T-cell (primary cell): ENCODE measurements around the gene RIC8A. TPM values are rescaled to one million over a fixed set of nuclear protein-coding genes. Genes with fewer than 3 reads are reported as not detected.
"Not testable (repeated sequence)": the region's sequence is repeated elsewhere in the genome, so short reads cannot be mapped to it uniquely, and the experiment has no call there.

Experiments used
- ATAC-seq, 4 experiments: fragments of 200-7000 bp in 3 of 4; fragments of 150-1000 bp in 1 of 4; cut with Tn5 transposase; replicated peaks in 1 of 4; 1 replicate in 3 of 4; 2 replicates in 1 of 4; pipeline ENCODE4 v1.10.0; 2021; ENCODE audit warnings: moderate library complexity in 3 of 4, mild to moderate bottlenecking in 2 of 4, moderate number of reproducible peaks in 1 of 4
- CTCF ChIA-PET, 2 donors: fragments of 300-600 bp; sonication (Branson Sonifier 250); formaldehyde crosslinking; loops; one replicate each; lab custom pipeline; 2022; ENCODE audit warnings: antibody characterized with exemption in 2 of 2; lab: Charles Lee
- POLR2A ChIA-PET, 2 donors: fragments of 300-600 bp; sonication (Branson Sonifier 250); formaldehyde crosslinking; loops; one replicate each; lab custom pipeline; 2022; ENCODE audit warnings: antibody characterized with exemption in 2 of 2; lab: Charles Lee
- DNase-seq, 35 experiments: peaks; one replicate each; pipeline versions ENCODE4 v3.0.0 to v3.0.0-alpha.2; 2013 to 2023
- H3K27ac ChIP-seq: one replicate; pipeline ENCODE4 v1.5.1; 2013; ENCODE audit warnings: low read length
- H3K27me3 ChIP-seq, 2 experiments: replicated peaks in 1 of 2; 1 replicate in 1 of 2; 2 replicates in 1 of 2; pipeline versions ENCODE4 v1.6.1 to v1.7.0; 2013; ENCODE audit warnings: low read length in 1 of 2, mixed read lengths in 1 of 2; ENCODE audit not compliant: control insufficient read depth in 2 of 2, insufficient read depth in 2 of 2; ENCODE audit errors: extremely low read depth in 1 of 2
- H3K36me3 ChIP-seq, 2 donors: 1 replicate in 1 of 2; 2 replicates in 1 of 2; pipeline versions ENCODE4 v1.6.1 to v1.7.0; 2013; ENCODE audit warnings: low read length in 1 of 2; ENCODE audit not compliant: control insufficient read depth in 2 of 2, insufficient read depth in 1 of 2; ENCODE audit errors: extremely low read depth in 1 of 2
- H3K4me1 ChIP-seq, 2 experiments: 1 replicate in 1 of 2; 2 replicates in 1 of 2; pipeline versions ENCODE4 v1.6.1 to v1.7.0; 2013; ENCODE audit warnings: low read length in 2 of 2, mixed read lengths in 1 of 2; ENCODE audit not compliant: insufficient read depth in 2 of 2, control insufficient read depth in 1 of 2; ENCODE audit errors: extremely low read depth in 1 of 2
- H3K4me3 ChIP-seq, 2 donors: 1 replicate in 1 of 2; 2 replicates in 1 of 2; pipeline versions ENCODE4 v1.5.1 to v1.7.0; 2013; ENCODE audit warnings: mild to moderate bottlenecking in 2 of 2, low read length in 1 of 2, moderate library complexity in 1 of 2; ENCODE audit not compliant: control insufficient read depth in 1 of 2; ENCODE audit errors: extremely low read depth in 1 of 2
- H3K9me3 ChIP-seq: 2 replicates; pipeline ENCODE4 v1.7.0; 2013
- H3K27ac Mint-ChIP-seq, 2 donors: one replicate each; pipeline ENCODE4 v1.8.0; 2020 to 2021; ENCODE audit warnings: mild to moderate bottlenecking in 2 of 2, mixed read lengths in 2 of 2
- H3K27me3 Mint-ChIP-seq, 2 donors: one replicate each; pipeline ENCODE4 v1.8.0; 2021 to 2022; ENCODE audit warnings: mixed read lengths in 2 of 2
- H3K36me3 Mint-ChIP-seq: one replicate; pipeline ENCODE4 v1.8.0; 2021; ENCODE audit warnings: mixed read lengths
- H3K4me1 Mint-ChIP-seq, 3 donors: one replicate each; pipeline ENCODE4 v1.8.0; 2020 to 2022; ENCODE audit warnings: mixed read lengths in 3 of 3, mild to moderate bottlenecking in 1 of 3
- H3K4me3 Mint-ChIP-seq, 3 donors: one replicate each; pipeline ENCODE4 v1.8.0; 2020 to 2022; ENCODE audit warnings: mild to moderate bottlenecking in 3 of 3, mixed read lengths in 3 of 3, moderate library complexity in 3 of 3
- H3K9me3 Mint-ChIP-seq, 3 donors: one replicate each; pipeline ENCODE4 v1.8.0; 2020 to 2022; ENCODE audit warnings: mixed read lengths in 3 of 3
- WGBS: methylation state at CpG from one replicate; pipeline ENCODE4 v1.1.5; 2013; ENCODE audit warnings: missing lambda C conversion rate; ENCODE audit not compliant: insufficient coverage; 5-methylcytosine and 5-hydroxymethylcytosine counted together
- total RNA-seq, 35 experiments: library from RNA in 6 of 35; stranded (reverse) in 6 of 35; fragments of 120-200 nt in 1 of 35; gene quantifications; one replicate each; pipeline versions ENCODE4 v1.2.1 to v1.2.4 and lab custom pipeline; 2013 to 2026

Gene RIC8A
- total RNA-seq, 5 donors from 2014 or later (not counting 1 experiment from before 2014, with no cell fraction given) = 87.4 to 151 (median 117) TPM

- H3K9me3 ChIP-seq = no peaks in the 10 kb centered on the region
- ChIA-PET POLR2A (no interaction called here), CTCF (no interaction called here)
- H3K4me3 Mint-ChIP-seq = no peak overlapping the region
- no peaks in the 10 kb centered on the region for H3K27me3 ChIP-seq
- DNase-seq (no peak), ATAC-seq (no peak)
- H3K4me3 ChIP-seq = no peak overlapping the region
- no peaks in the 10 kb centered on the region for H3K9me3 Mint-ChIP-seq
- no peaks in the 10 kb centered on the region for H3K27me3 Mint-ChIP-seq
- no peak overlapping the region for H3K27ac ChIP-seq
- H3K4me1 Mint-ChIP-seq = peaks cover 14 to 31% (median 21%) of the 10 kb centered on the region in 3 donors
- 95% methylated on average over 5 of the region's 7 CpGs for WGBS
- peaks cover 28% of the 10 kb centered on the region for H3K36me3 Mint-ChIP-seq
- H3K36me3 ChIP-seq = peaks cover 22 to 69% of the 10 kb centered on the region in 2 donors
- no peak overlapping the region for H3K27ac Mint-ChIP-seq
- peaks cover 5 to 23% of the 10 kb centered on the region in 2 experiments for H3K4me1 ChIP-seq
Observed at GRCh38 chr11:214083-214482, 6.6 kb downstream of the RIC8A start.

GRCh38 chr11:215581-216037 is 8.1 kb downstream of the RIC8A start:
- ChIA-PET POLR2A (interaction anchor here in 1 of 2 donors (0.6 kb wide), 1 partner anchor 102 kb away, joined by 3 read pairs; no protein-coding TSS in a partner anchor), CTCF (interaction anchor here in 1 of 2 donors (0.7 kb wide), 1 partner anchor 97 kb away, joined by 4 read pairs; no protein-coding TSS in a partner anchor)
- H3K9me3 ChIP-seq = no peaks in the 10 kb centered on the region
- H3K27me3 Mint-ChIP-seq = no peaks in the 10 kb centered on the region
- peaks cover 6 to 19% (median 10%) of the 10 kb centered on the region in 3 donors for H3K4me1 Mint-ChIP-seq
- H3K36me3 Mint-ChIP-seq = peaks cover 28% of the 10 kb centered on the region
- H3K36me3 ChIP-seq = peaks cover 23 to 58% of the 10 kb centered on the region in 2 donors
- H3K27me3 ChIP-seq = no peaks in the 10 kb centered on the region
- H3K27ac Mint-ChIP-seq = peak overlapping the region in 1 of 2 donors; percentile 8
- DNase-seq = no peak
- H3K4me3 Mint-ChIP-seq = no peak overlapping the region
- no peak overlapping the region for H3K4me3 ChIP-seq
- ATAC-seq = peak in 1 of 4 experiments; percentile 17
- H3K9me3 Mint-ChIP-seq = no peaks in the 10 kb centered on the region
- 91% methylated on average over 3 of the region's 4 CpGs for WGBS
- H3K4me1 ChIP-seq = peaks cover 0 to 8% of the 10 kb centered on the region in 2 experiments
- no peak overlapping the region for H3K27ac ChIP-seq

GRCh38 chr11:216081-216974 is 8.8 kb downstream of the RIC8A start:
- ChIA-PET POLR2A (interaction anchor here in 1 of 2 donors (0.6 kb wide), 2 partner anchors 14 to 101 kb away, joined by 3 read pairs; no protein-coding TSS in a partner anchor), CTCF (no interaction called here)
- Mint-ChIP-seq H3K4me3 (no peak overlapping the region), H3K4me1 (peaks cover 3 to 11% (median 3%) of the 10 kb centered on the region in 3 donors), H3K9me3 (no peaks in the 10 kb centered on the region), H3K36me3 (peaks cover 27% of the 10 kb centered on the region), H3K27ac (no peak overlapping the region), H3K27me3 (no peaks in the 10 kb centered on the region)
- WGBS = 93% methylated on average over 7 of the region's 11 CpGs
- no peaks in the 10 kb centered on the region for H3K9me3 ChIP-seq
- H3K27me3 ChIP-seq = no peaks in the 10 kb centered on the region
- peaks cover 20 to 50% of the 10 kb centered on the region in 2 donors for H3K36me3 ChIP-seq
- ATAC-seq (no peak), DNase-seq (no peak)
- no peak overlapping the region for H3K4me3 ChIP-seq
- H3K27ac ChIP-seq = no peak overlapping the region
- peaks cover 0 to under 1% of the 10 kb centered on the region in 2 experiments for H3K4me1 ChIP-seq

GRCh38 chr11:217704-218103 is 10.2 kb downstream of the RIC8A start:
- H3K4me3 Mint-ChIP-seq = no peak overlapping the region
- Histone ChIP-seq H3K9me3 (no peaks in the 10 kb centered on the region), H3K36me3 (peaks cover 10 to 48% of the 10 kb centered on the region in 2 donors), H3K4me3 (no peak overlapping the region), H3K27me3 (no peaks in the 10 kb centered on the region), H3K4me1 (no peaks in the 10 kb centered on the region), H3K27ac (no peak overlapping the region)
- DNase-seq (no peak), ATAC-seq (no peak)
- peaks cover 0 to 6% (median 0%) of the 10 kb centered on the region in 3 donors for H3K4me1 Mint-ChIP-seq
- WGBS = 80% methylated on average over 2 of the region's 3 CpGs
- no peaks in the 10 kb centered on the region for H3K9me3 Mint-ChIP-seq
- no peak overlapping the region for H3K27ac Mint-ChIP-seq
- CTCF ChIA-PET = no interaction called here
- peaks cover 27% of the 10 kb centered on the region for H3K36me3 Mint-ChIP-seq
- POLR2A ChIA-PET = no interaction called here
- no peaks in the 10 kb centered on the region for H3K27me3 Mint-ChIP-seq

- ATAC-seq (no peak), DNase-seq (no peak)
- Histone ChIP-seq H3K27ac (no peak overlapping the region), H3K4me3 (no peak overlapping the region), H3K9me3 (no peaks in the 10 kb centered on the region), H3K27me3 (no peaks in the 10 kb centered on the region), H3K4me1 (no peaks in the 10 kb centered on the region), H3K36me3 (peaks cover 5 to 39% of the 10 kb centered on the region in 2 donors)
- Mint-ChIP-seq H3K9me3 (no peaks in the 10 kb centered on the region), H3K4me1 (peaks cover 0 to 6% (median 0%) of the 10 kb centered on the region in 3 donors), H3K36me3 (peaks cover 28% of the 10 kb centered on the region), H3K27me3 (no peaks in the 10 kb centered on the region), H3K4me3 (no peak overlapping the region), H3K27ac (no peak overlapping the region)
- POLR2A ChIA-PET = interaction anchor here in 1 of 2 donors (0.6 kb wide), 2 partner anchors 11 to 64 kb away, joined by 3 read pairs; no protein-coding TSS in a partner anchor
- CTCF ChIA-PET = no interaction called here
- 91% methylated on average over 24 of the region's 29 CpGs for WGBS
Observed at GRCh38 chr11:218815-219593, 11.5 kb downstream of the RIC8A start.

- CTCF ChIA-PET, H3K4me1 Mint-ChIP-seq, H3K4me3 Mint-ChIP-seq, H3K9me3 ChIP-seq, H3K27me3 Mint-ChIP-seq, H3K4me3 ChIP-seq, H3K27ac ChIP-seq, H3K27me3 ChIP-seq, H3K27ac Mint-ChIP-seq, POLR2A ChIA-PET, DNase-seq, H3K4me1 ChIP-seq, H3K9me3 Mint-ChIP-seq, ATAC-seq: not testable (repeated sequence)
- H3K36me3 ChIP-seq = peaks cover 6 to 26% of the 10 kb centered on the region in 2 donors
- peaks cover 24% of the 10 kb centered on the region for H3K36me3 Mint-ChIP-seq
- no CpG with 5 or more reads among the region's 3 CpGs for WGBS
Observed at GRCh38 chr11:220641-221215, 13.2 kb downstream of the RIC8A start.
